Keratinocyte (primary cell): ENCODE measurements around the gene PTPRF. TPM values are rescaled to one million over a fixed set of nuclear protein-coding genes. Genes with fewer than 3 reads are reported as not detected.
A peak's percentile ranks its signal among the peaks of the same experiment; 100 is the strongest.

Experiments
- DNase-seq: peaks from one replicate; pipeline ENCODE4 v3.0.0-alpha.2; 2011; ENCODE audit warnings: low read depth, missing footprints, low spot score
- FAIRE-seq: peaks from 2 replicates; lab custom pipeline; 2011; peaks lifted over from hg19 to GRCh38; lab: Jason Lieb, UNC
- H2AFZ ChIP-seq: 2 replicates; pipeline ENCODE4 v1.6.0; 2012; ENCODE audit warnings: low read length, control low read depth, inconsistent platforms; ENCODE audit not compliant: control insufficient read depth
- H3K27ac ChIP-seq: 2 replicates; pipeline ENCODE4 v1.5.1; 2011; ENCODE audit warnings: low read length; ENCODE audit not compliant: control insufficient read depth, insufficient read depth
- H3K27me3 ChIP-seq: 3 replicates; pipeline ENCODE4 v1.6.0; 2011; ENCODE audit warnings: low read length; ENCODE audit not compliant: control insufficient read depth, insufficient read depth; ENCODE audit errors: extremely low read depth
- H3K36me3 ChIP-seq, 2 experiments: 2 replicates in 1 of 2; 3 replicates in 1 of 2; pipeline ENCODE4 v1.5.1; 2011; ENCODE audit warnings: low read length in 2 of 2, mild to moderate bottlenecking in 1 of 2; ENCODE audit not compliant: control insufficient read depth in 2 of 2, insufficient read depth in 2 of 2; ENCODE audit errors: extremely low read depth in 1 of 2
- H3K4me1 ChIP-seq: 3 replicates; pipeline ENCODE4 v1.5.1; 2011; ENCODE audit warnings: low read length; ENCODE audit not compliant: control insufficient read depth, insufficient read depth; ENCODE audit errors: extremely low read depth
- H3K4me2 ChIP-seq: 3 replicates; pipeline ENCODE4 v1.6.0; 2011; ENCODE audit warnings: low read depth, low read length; ENCODE audit not compliant: control insufficient read depth, insufficient read depth; ENCODE audit errors: extremely low read depth
- H3K4me3 ChIP-seq, 3 experiments: fragments of 200-600 bp in 1 of 3; sonication (generic) in 1 of 3; 2 replicates in 2 of 3; 3 replicates in 1 of 3; pipeline ENCODE4 v1.5.1; 2011 to 2016; ENCODE audit warnings: low read length in 3 of 3, mild to moderate bottlenecking in 3 of 3, control low read depth in 2 of 3, inconsistent platforms in 1 of 3, low read depth in 1 of 3, mixed read lengths in 1 of 3, mixed run types in 1 of 3, moderate library complexity in 1 of 3; ENCODE audit not compliant: control insufficient read depth in 2 of 3, insufficient read depth in 2 of 3; ENCODE audit errors: extremely low read depth in 1 of 3
- H3K79me2 ChIP-seq: 2 replicates; pipeline ENCODE4 v1.6.0; 2012; ENCODE audit warnings: low read length; ENCODE audit not compliant: control insufficient read depth, insufficient read depth
- H3K9ac ChIP-seq: 3 replicates; pipeline ENCODE4 v1.6.0; 2011; ENCODE audit warnings: low read length; ENCODE audit not compliant: control insufficient read depth, insufficient read depth; ENCODE audit errors: extremely low read depth
- H3K9me1 ChIP-seq: 3 replicates; pipeline ENCODE4 v1.6.0; 2011; ENCODE audit warnings: low read length; ENCODE audit not compliant: control insufficient read depth, insufficient read depth; ENCODE audit errors: extremely low read depth
- H3K9me3 ChIP-seq: 2 replicates; pipeline ENCODE4 v1.5.1; 2012; ENCODE audit warnings: low read depth, low read length; ENCODE audit not compliant: control insufficient read depth
- H4K20me1 ChIP-seq: 3 replicates; pipeline ENCODE4 v1.6.0; 2011; ENCODE audit warnings: low read length; ENCODE audit not compliant: control insufficient read depth, insufficient read depth; ENCODE audit errors: extremely low read depth
- EZH2 ChIP-seq: IDR thresholded peaks from one replicate; pipeline ENCODE4 v1.6.1; 2012; ENCODE audit warnings: inconsistent platforms, mild to moderate bottlenecking, low read length, moderate library complexity
- dilution Hi-C: fragments of 300-500 bp; cut with MboI; formaldehyde crosslinking; loops from one replicate; pipeline ENCODE4 v1.7.0; 2020; ENCODE audit warnings: low sequenced_read_pairs; ENCODE audit not compliant: extremely low pct_ligation_motif_present
- polyA plus RNA-seq, 5 experiments: library from polyadenylated mRNA; depleted of rRNA in 3 of 5; stranded (reverse) in 3 of 5; stranded (forward) in 1 of 5; unstranded in 1 of 5; fragments of >200 nt; gene quantifications; 1 replicate in 1 of 5; 2 replicates in 3 of 5; 3 replicates in 1 of 5; pipeline versions ENCODE4 v1.2.1 to v1.2.3, GENCODE V29; 2011 to 2012; ENCODE audit warnings: missing spikeins in 2 of 5, low read depth in 1 of 5, low replicate concordance in 1 of 5
- TF ChIP-seq, protein P1 (sequence below), 3 experiments: IDR thresholded peaks in 1 of 3; conservative IDR thresholded peaks in 1 of 3; optimal IDR thresholded peaks in 1 of 3; 2 replicates in 2 of 3; 3 replicates in 1 of 3; pipeline versions ENCODE3 to v1.5.1; 2011; ENCODE audit warnings: low read length in 3 of 3, mild to moderate bottlenecking in 3 of 3, moderate library complexity in 2 of 3, control low read depth in 1 of 3, inconsistent platforms in 1 of 3; ENCODE audit not compliant: insufficient read depth in 2 of 3; ENCODE audit errors: extremely low read depth in 1 of 3

Gene PTPRF
- polyA plus RNA-seq, 1 donor (not counting 4 experiments of a cell fraction or from before 2014, with no cell fraction given), result 161 TPM

DNA sequence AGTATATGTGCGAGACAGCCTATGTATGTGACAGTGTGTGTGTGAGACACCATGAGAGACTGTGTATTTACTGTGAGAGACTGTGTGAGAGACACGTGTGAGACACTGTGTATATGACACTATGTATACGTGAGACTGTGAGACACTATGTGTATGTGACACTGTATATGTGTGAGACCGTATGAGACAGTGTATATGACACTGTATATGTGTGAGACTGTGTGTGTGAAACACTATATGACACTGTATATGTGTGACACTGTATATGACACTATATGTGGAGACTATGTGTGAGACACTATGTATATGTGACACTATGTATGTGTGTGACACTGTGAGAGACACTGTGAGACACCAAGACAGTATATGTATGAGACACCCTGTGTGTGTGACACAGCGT, 66.3 kb downstream of the PTPRF start:
- Histone ChIP-seq H3K36me3 (peaks cover 56 to 63% of the 10 kb centered on the region in 2 experiments), H2AFZ (no peak overlapping the region)
- FAIRE-seq, result peak; percentile 46

DNA sequence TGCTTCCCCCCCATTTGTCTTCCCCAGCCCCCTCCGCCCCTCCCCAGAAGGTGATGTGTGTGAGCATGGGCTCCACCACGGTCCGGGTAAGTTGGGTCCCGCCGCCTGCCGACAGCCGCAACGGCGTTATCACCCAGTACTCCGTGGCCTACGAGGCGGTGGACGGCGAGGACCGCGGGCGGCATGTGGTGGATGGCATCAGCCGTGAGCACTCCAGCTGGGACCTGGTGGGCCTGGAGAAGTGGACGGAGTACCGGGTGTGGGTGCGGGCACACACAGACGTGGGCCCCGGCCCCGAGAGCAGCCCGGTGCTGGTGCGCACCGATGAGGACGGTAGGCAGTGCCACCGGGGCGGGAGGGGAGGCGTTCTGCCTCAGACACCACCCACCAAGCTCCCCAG, 67.0 kb downstream of the PTPRF start:
- Histone ChIP-seq H4K20me1 (no peaks in the 10 kb centered on the region), H3K27ac (no peak overlapping the region), H3K9me3 (no peaks in the 10 kb centered on the region), H3K4me1 (peaks cover 4% of the 10 kb centered on the region), H3K27me3 (no peaks in the 10 kb centered on the region), H3K9me1 (no peaks in the 10 kb centered on the region), H3K36me3 (peaks cover 51 to 57% of the 10 kb centered on the region in 2 experiments), H3K4me2 (no peak overlapping the region), H3K4me3 (no peak overlapping the region), H3K9ac (no peak overlapping the region), H2AFZ (no peak overlapping the region), H3K79me2 (peaks cover 2% of the 10 kb centered on the region)
- FAIRE-seq (no peak), DNase-seq (no peak)
- TF ChIP-seq, protein P1, sequence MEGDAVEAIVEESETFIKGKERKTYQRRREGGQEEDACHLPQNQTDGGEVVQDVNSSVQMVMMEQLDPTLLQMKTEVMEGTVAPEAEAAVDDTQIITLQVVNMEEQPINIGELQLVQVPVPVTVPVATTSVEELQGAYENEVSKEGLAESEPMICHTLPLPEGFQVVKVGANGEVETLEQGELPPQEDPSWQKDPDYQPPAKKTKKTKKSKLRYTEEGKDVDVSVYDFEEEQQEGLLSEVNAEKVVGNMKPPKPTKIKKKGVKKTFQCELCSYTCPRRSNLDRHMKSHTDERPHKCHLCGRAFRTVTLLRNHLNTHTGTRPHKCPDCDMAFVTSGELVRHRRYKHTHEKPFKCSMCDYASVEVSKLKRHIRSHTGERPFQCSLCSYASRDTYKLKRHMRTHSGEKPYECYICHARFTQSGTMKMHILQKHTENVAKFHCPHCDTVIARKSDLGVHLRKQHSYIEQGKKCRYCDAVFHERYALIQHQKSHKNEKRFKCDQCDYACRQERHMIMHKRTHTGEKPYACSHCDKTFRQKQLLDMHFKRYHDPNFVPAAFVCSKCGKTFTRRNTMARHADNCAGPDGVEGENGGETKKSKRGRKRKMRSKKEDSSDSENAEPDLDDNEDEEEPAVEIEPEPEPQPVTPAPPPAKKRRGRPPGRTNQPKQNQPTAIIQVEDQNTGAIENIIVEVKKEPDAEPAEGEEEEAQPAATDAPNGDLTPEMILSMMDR (optimal IDR thresholded peaks at IDR 0.05 in 1 of 3, IDR thresholded peaks at IDR 0.05 in 1 of 3, conservative IDR thresholded peaks at IDR 0.05 in 1 of 3; ENCODE audit: extremely low read depth in 1 of 3, insufficient read depth in 2 of 3, low read length in 3 of 3), result no peak
- no peak for TF ChIP-seq EZH2
- dilution Hi-C loops, result no loop called here

More for the DNA sequence above, 66.3 kb downstream of the PTPRF start:
- no peak for DNase-seq
- Histone ChIP-seq H3K9me3 (no peaks in the 10 kb centered on the region), H4K20me1 (no peaks in the 10 kb centered on the region), H3K27me3 (no peaks in the 10 kb centered on the region), H3K9me1 (no peaks in the 10 kb centered on the region), H3K27ac (no peak overlapping the region), H3K79me2 (peaks cover 2% of the 10 kb centered on the region), H3K9ac (no peak overlapping the region), H3K4me1 (no peaks in the 10 kb centered on the region), H3K4me3 (no peak overlapping the region), H3K4me2 (no peak overlapping the region)
- TF ChIP-seq EZH2, result no peak
- TF ChIP-seq, protein P1 (optimal IDR thresholded peaks at IDR 0.05 in 1 of 3, IDR thresholded peaks at IDR 0.05 in 1 of 3, conservative IDR thresholded peaks at IDR 0.05 in 1 of 3; ENCODE audit: extremely low read depth in 1 of 3, insufficient read depth in 2 of 3, low read length in 3 of 3), result no peak
- dilution Hi-C loops, result no loop called here
